BLaER1 treated with 17β-estradiol and CSF1 and Interleukin-3, amounts not matched to agents 10 nM and 100 nM (cell line): ENCODE measurements around the gene LAMTOR4.
"Not testable (repeated sequence)": the region's sequence is repeated elsewhere in the genome, so short reads cannot be mapped to it uniquely, and the experiment has no call there.

ENCODE experiments used
- H3K27ac ChIP-seq, 11 experiments: shearing (Covaris generic); formaldehyde crosslinking; 2 replicates each; pipeline ENCODE4 v1.8.1; 2022
- H3K27me3 ChIP-seq, 11 experiments: shearing (Covaris generic); formaldehyde crosslinking; 2 replicates each; pipeline ENCODE4 v1.8.1; 2022
- H3K36me3 ChIP-seq, 11 experiments: shearing (Covaris generic); formaldehyde crosslinking; 2 replicates each; pipeline ENCODE4 v1.8.1; 2022
- H3K4me1 ChIP-seq, 10 experiments: shearing (Covaris generic); formaldehyde crosslinking; 2 replicates each; pipeline ENCODE4 v1.8.1; 2022
- H3K4me2 ChIP-seq, 11 experiments: shearing (Covaris generic); formaldehyde crosslinking; 2 replicates each; pipeline ENCODE4 v1.8.1; 2022
- H3K4me3 ChIP-seq, 10 experiments: shearing (Covaris generic); formaldehyde crosslinking; 2 replicates each; pipeline ENCODE4 v1.8.1; 2022
- H3K9ac ChIP-seq, 11 experiments: shearing (Covaris generic); formaldehyde crosslinking; 2 replicates each; pipeline ENCODE4 v1.8.1; 2022
- H3K9me3 ChIP-seq, 11 experiments: shearing (Covaris generic); formaldehyde crosslinking; replicated peaks in 1 of 11; 2 replicates each; pipeline ENCODE4 v1.8.1; 2022
- H4K20me1 ChIP-seq, 11 experiments: shearing (Covaris generic); formaldehyde crosslinking; 2 replicates each; pipeline ENCODE4 v1.8.1; 2022
- Cebpa-rat ChIP-seq, 11 experiments: shearing (Covaris generic); IDR thresholded peaks; 2 replicates each; pipeline ENCODE4 v1.8.1; 2022

Gene LAMTOR4

DNA sequence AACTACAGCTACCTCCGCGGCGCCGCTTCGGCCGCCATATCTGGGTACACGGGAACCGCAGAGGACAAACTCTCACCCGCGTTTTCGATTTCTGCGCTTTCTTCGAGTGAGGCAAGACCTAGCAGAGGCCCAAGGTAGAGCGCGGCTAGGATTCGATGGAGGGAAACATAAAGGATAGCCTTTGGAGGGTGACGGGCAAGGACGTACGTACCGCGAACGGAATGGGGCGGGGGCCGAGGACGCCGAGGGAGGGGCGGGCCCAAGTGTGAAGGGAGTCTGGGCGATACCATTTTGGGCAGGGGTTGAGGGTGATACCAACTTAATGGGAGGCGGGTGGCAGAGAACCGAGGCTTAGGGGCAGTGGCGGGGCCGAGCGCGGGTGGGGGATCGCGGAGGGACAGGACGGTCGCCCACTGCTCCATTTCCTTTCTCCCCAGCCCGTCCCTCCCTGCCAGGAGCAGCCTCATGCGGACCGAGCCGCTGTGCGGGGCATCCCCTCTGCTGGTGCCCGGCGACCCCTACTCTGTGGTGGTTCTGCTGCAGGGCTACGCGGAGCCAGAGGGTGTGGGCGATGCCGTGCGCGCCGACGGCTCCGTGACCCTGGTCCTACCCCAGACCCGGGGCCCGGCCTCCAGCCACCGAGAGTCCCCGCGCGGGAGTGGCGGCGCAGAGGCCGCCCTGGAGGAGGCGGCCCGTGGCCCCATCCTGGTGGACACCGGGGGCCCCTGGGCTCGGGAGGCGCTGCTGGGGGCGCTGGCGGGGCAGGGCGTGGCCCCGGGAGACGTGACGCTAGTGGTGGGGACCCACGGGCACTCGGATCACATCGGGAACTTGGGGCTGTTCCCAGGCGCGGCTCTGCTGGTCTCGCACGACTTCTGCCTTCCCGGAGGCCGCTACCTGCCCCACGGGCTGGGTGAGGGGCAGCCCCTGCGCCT is 21.5 kb upstream of the LAMTOR4 start, which contains the start of gene MBLAC1:
TSS of gene MBLAC1 (plus strand) at position 37 of the 935 bp plus-strand sequence. CDS start at position 466, 429 bp downstream.
- Histone ChIP-seq H4K20me1 (no peaks in the 10 kb centered on the region), H3K36me3 (peaks cover 0 to 18% (median 6%) of the 10 kb centered on the region in 11 experiments; a peak in 10 of 22 replicates), H3K27me3 (peaks cover 4 to 26% (median 20%) of the 10 kb centered on the region in 11 experiments; a peak in 12 of 22 replicates), H3K9ac (peak within 1 kb of the TSS; percentile 83 to 91 (median 86)), H3K4me3 (peak within 1 kb of the TSS; percentile 66 to 91 (median 80)), H3K4me1 (peaks cover 43 to 61% (median 50%) of the 10 kb centered on the region in 10 experiments), H3K9me3 (no peaks in the 10 kb centered on the region), H3K4me2 (peak within 1 kb of the TSS; percentile 89 to 100 (median 99)), H3K27ac (peak within 1 kb of the TSS; percentile 77 to 94 (median 87))
- TF ChIP-seq Cebpa-rat (IDR thresholded peaks at IDR 0.05) = no peak

DNA sequence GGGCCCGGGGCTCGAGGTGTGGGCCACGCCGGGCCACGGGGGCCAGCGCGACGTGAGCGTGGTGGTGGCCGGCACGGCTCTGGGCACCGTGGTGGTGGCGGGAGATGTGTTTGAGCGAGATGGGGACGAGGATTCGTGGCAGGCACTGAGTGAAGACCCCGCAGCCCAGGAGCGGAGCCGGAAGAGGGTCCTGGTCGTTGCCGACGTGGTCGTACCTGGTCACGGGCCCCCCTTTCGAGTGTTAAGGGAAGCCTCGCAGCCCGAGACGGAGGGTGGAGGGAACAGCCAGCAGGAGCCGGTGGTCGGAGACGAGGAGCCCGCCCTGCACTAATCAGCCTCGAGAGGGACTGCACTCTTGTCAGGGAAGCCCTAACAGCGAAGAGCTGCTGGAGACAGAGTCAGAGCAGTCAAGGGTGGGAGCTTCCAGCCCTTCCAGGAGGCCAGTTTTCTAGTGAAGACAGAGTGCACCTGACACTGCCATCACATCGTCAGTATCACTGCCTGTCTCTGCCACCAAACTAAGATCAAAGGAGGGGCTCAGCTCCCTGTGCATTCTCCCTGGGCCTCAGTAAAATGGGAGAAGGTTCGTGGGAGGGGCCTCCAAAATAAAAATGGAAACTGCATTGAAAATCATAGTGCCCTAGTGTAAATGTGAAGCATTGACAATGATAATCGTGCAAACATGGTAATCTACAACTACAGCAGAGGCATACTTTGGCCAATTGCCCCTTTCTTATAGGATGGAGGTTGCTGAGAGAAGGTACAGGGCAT is 20.7 kb upstream of the LAMTOR4 start:
- no peak for TF ChIP-seq Cebpa-rat (IDR thresholded peaks at IDR 0.05)
- Histone ChIP-seq H3K27ac (peak overlapping the region; percentile 77 to 94 (median 87)), H4K20me1 (no peaks in the 10 kb centered on the region)

DNA sequence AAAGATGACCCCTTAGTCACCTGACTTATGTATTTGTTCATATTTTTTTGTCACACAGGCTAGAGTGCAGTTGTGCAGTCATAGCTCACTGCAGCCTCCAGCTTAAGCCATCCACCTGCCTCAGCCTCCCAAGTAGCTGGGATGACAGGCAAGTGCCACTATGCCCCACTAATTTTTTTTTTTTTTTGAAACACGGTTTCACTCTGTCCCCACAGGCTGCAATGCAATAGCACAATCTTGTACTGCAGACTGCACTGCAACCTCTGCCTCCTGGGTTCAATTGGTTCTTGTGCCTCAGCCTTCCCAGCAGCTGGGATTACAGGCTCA is 20.1 kb upstream of the LAMTOR4 start:
- no peaks in the 10 kb centered on the region for H3K9me3 ChIP-seq
- no peak overlapping the region for H3K27ac ChIP-seq
- peak overlapping the region in 1 of 10 experiments; percentile 91; a peak in 2 of 20 replicates for H3K4me3 ChIP-seq
- peaks cover 0 to 6% (median 0%) of the 10 kb centered on the region in 11 experiments; a peak in 4 of 22 replicates for H3K36me3 ChIP-seq
- TF ChIP-seq Cebpa-rat (IDR thresholded peaks at IDR 0.05) = no peak
- H3K4me1 ChIP-seq = peaks cover 35 to 70% (median 54%) of the 10 kb centered on the region in 10 experiments
- peak overlapping the region in 3 of 11 experiments; percentile 86 to 89 (median 87); a peak in 2 of 22 replicates for H3K9ac ChIP-seq
- peak overlapping the region; percentile 89 to 100 (median 99) for H3K4me2 ChIP-seq
- peaks cover 4 to 26% (median 20%) of the 10 kb centered on the region in 11 experiments; a peak in 12 of 22 replicates for H3K27me3 ChIP-seq
- H4K20me1 ChIP-seq = no peaks in the 10 kb centered on the region

More for the DNA sequence above, 20.7 kb upstream of the LAMTOR4 start:
- Histone ChIP-seq H3K9ac (peak overlapping the region; percentile 83 to 91 (median 86)), H3K4me3 (peak overlapping the region; percentile 66 to 91 (median 80)), H3K9me3 (no peaks in the 10 kb centered on the region), H3K4me2 (peak overlapping the region; percentile 89 to 100 (median 99)), H3K27me3 (peaks cover 4 to 26% (median 20%) of the 10 kb centered on the region in 11 experiments; a peak in 12 of 22 replicates), H3K4me1 (peaks cover 35 to 69% (median 54%) of the 10 kb centered on the region in 10 experiments), H3K36me3 (peaks cover 0 to 10% (median 3%) of the 10 kb centered on the region in 11 experiments; a peak in 7 of 22 replicates)

- H3K27ac ChIP-seq, H3K36me3 ChIP-seq, H4K20me1 ChIP-seq, H3K4me3 ChIP-seq, H3K9ac ChIP-seq, H3K9me3 ChIP-seq: not testable (repeated sequence)
- Histone ChIP-seq H3K4me2 (0 out of 22 replicates have a peak overlapping the region, but pooled peaks of 1 of the 11 experiments have one; percentile 34), H3K27me3 (peaks cover 4 to 26% (median 20%) of the 10 kb centered on the region in 11 experiments; a peak in 12 of 22 replicates), H3K4me1 (peaks cover 20 to 54% (median 39%) of the 10 kb centered on the region in 10 experiments)
Observed at GRCh38 chr7:100130220-100130607, 18.5 kb upstream of the LAMTOR4 start.

- H3K4me2 ChIP-seq = peak overlapping the region; percentile 9 to 65 (median 39); a peak in 16 of 22 replicates
- H4K20me1 ChIP-seq = no peaks in the 10 kb centered on the region
- no peaks in the 10 kb centered on the region for H3K36me3 ChIP-seq
- peaks cover 4 to 26% (median 20%) of the 10 kb centered on the region in 11 experiments; a peak in 12 of 22 replicates for H3K27me3 ChIP-seq
- no peak for TF ChIP-seq Cebpa-rat (IDR thresholded peaks at IDR 0.05)
- no peak overlapping the region for H3K4me3 ChIP-seq
- no peak overlapping the region for H3K27ac ChIP-seq
- H3K9ac ChIP-seq = peak overlapping the region in 1 of 11 experiments; percentile 31; a peak in 3 of 22 replicates
- peaks cover 14 to 48% (median 34%) of the 10 kb centered on the region in 10 experiments for H3K4me1 ChIP-seq
- H3K9me3 ChIP-seq = no peaks in the 10 kb centered on the region
Observed at GRCh38 chr7:100130608-100131453, 17.9 kb upstream of the LAMTOR4 start.

GRCh38 chr7:100132126-100132525 is 16.6 kb upstream of the LAMTOR4 start:
- Histone ChIP-seq H3K27ac (no peak overlapping the region), H3K4me2 (peak overlapping the region in 8 of 11 experiments; percentile 11 to 56 (median 28); a peak in 11 of 22 replicates), H4K20me1 (no peaks in the 10 kb centered on the region), H3K36me3 (no peaks in the 10 kb centered on the region), H3K9ac (0 out of 22 replicates have a peak overlapping the region, but pooled peaks of 3 of the 11 experiments have one; percentile 1 to 6 (median 1)), H3K4me1 (peaks cover 9 to 44% (median 28%) of the 10 kb centered on the region in 10 experiments), H3K9me3 (no peaks in the 10 kb centered on the region), H3K27me3 (peaks cover 4 to 26% (median 20%) of the 10 kb centered on the region in 11 experiments; a peak in 12 of 22 replicates), H3K4me3 (no peak overlapping the region)
- TF ChIP-seq Cebpa-rat (IDR thresholded peaks at IDR 0.05) = no peak

- Histone ChIP-seq H3K4me2 (peak overlapping the region in 7 of 11 experiments; percentile 11 to 56 (median 31); a peak in 11 of 22 replicates), H3K4me1 (peaks cover 8 to 42% (median 27%) of the 10 kb centered on the region in 10 experiments), H3K36me3 (no peaks in the 10 kb centered on the region), H3K27me3 (peaks cover 4 to 21% (median 16%) of the 10 kb centered on the region in 11 experiments; a peak in 12 of 22 replicates), H3K9me3 (no peaks in the 10 kb centered on the region), H3K4me3 (no peak overlapping the region), H3K9ac (0 out of 22 replicates have a peak overlapping the region, but pooled peaks of 1 of the 11 experiments have one; percentile 1), H3K27ac (no peak overlapping the region), H4K20me1 (no peaks in the 10 kb centered on the region)
- TF ChIP-seq Cebpa-rat (IDR thresholded peaks at IDR 0.05) = no peak
Observed at GRCh38 chr7:100132697-100133151, 16.0 kb upstream of the LAMTOR4 start.
